B cell (primary cell): ENCODE data around the gene STAT1.

ENCODE experiments used
- CTCF ChIP-seq: fragments of 200-600 bp; IDR thresholded peaks from one replicate; pipeline ENCODE4 v1.8.0; 2022; ENCODE audit warnings: antibody characterized with exemption, mild to moderate bottlenecking
- EZH2 ChIP-seq: IDR thresholded peaks from 2 replicates; pipeline ENCODE4 v1.6.1; 2012; ENCODE audit warnings: borderline replicate concordance, low read depth, mild to moderate bottlenecking, moderate library complexity, low read length; ENCODE audit not compliant: insufficient read depth, poor library complexity, severe bottlenecking

- no peak for TF ChIP-seq CTCF
- no peak for TF ChIP-seq EZH2
Observed at GRCh38 chr2:190942697-190943096, 71.3 kb downstream of the STAT1 start.
